GM21717 (cell line): ENCODE results near the gene CPZ.
"Not testable (repeated sequence)": the region's sequence is repeated elsewhere in the genome, so short reads cannot be mapped to it uniquely, and the experiment has no call there.

Experiments
- ATAC-seq: cut with Tn5 transposase; IDR thresholded peaks from one replicate; pipeline ENCODE4 v1.9.1; 2021; ENCODE audit warnings: mild to moderate bottlenecking, moderate library complexity; ENCODE audit not compliant: unreplicated experiment

The CPZ gene

GRCh38 chr4:8634773-8635172, 42.2 kb downstream of the CPZ start:
- ATAC-seq: not testable (repeated sequence)

DNA sequence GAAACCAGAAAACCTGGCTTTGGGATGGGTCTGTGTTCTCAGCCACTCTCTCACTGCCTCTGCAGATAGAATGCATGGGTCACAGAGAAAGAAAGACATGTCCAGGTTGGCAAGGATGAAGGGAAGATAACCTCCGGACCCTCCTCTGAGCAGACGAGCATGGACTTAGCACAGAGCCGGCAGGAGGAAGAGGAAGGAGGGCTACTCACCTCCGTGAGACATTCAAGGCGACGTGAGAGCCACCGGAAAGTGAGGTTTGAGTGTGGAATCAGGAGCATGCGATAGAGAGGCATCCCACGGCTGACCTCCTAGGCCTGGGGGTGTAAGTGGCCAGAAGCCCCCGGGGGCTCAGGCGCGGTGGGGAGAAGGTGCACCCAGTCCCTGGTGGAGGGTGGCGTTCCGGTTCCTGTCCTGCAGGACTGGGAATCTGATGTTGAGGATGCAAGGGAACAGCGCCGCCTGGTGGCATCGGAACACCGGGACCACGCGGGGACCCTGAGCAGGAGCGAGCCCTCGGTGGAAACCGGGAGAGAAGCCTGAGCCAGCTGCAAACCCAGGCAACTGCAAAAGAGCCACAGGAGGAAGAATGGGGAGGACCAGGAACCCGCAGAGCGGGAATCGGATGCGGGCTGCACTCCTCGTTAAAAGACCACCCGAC, 43.5 kb downstream of the CPZ start:
- not testable (repeated sequence) for ATAC-seq

- ATAC-seq: no peak
Observed at GRCh38 chr4:8637456-8637984, 45.0 kb downstream of the CPZ start.

DNA sequence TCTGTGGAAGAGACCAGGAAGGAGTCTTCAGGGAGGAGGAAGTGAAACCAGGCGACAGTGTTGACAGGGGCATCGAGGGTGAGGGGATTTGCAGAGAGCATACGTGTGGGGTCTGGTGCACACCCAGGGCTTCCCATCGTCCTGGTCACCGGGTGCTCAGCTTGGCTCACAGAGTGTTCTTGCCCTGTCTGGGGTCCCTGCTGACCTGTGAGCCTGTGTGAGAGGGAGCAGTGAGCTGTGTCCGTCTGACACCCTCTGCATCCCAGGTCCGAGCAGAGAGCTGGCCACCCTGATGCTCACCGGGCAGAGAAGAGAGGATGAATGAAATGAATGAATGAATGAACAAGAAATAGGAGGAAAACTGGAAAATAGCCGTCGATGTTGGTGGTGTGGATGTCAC, 46.5 kb downstream of the CPZ start:
- ATAC-seq: no peak

DNA sequence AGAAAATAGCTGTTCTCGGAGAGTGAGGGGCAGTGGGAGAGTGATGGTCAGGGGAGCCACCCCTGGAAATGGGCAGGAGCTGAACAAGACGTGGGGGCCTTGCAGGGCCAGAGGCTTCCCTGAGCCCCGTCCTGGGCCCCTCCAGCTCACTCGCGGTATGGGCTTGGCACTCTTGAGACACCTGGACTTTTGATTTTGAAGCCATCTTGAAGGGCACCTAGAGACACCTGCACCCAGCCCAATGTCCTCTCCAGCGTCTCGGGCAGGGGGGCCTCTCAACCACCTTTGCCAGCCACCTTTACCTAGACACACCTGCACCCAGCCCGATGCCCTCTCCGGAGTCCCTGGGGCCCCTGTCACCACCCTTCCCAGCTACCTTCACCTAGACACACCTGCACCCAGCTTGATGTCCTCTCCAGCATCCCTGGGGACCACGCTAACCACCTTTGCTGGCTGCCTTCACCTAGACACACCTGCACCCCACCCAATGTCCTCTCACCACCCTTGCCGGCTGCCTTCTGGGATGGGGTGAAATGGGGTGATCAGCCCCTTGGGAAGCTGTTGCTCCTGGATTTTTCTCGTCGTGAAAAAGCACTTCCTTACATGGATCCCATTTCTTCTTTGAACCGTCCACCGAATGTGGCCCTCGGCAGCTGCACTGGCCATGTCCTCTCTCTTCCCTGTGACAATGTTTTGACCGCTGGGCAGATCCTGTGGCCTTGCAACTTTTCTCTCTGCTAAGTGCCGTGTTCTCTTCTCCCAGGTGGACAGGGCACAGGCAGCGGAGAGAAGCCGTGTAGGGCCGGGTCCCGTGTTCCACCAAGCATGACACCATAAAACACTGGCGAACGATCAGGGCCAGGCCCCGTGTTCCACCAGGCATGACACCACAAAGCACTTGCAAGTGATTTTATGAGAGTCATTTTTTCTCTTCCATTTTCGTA, 47.5 kb downstream of the CPZ start:
- no peak for ATAC-seq

DNA sequence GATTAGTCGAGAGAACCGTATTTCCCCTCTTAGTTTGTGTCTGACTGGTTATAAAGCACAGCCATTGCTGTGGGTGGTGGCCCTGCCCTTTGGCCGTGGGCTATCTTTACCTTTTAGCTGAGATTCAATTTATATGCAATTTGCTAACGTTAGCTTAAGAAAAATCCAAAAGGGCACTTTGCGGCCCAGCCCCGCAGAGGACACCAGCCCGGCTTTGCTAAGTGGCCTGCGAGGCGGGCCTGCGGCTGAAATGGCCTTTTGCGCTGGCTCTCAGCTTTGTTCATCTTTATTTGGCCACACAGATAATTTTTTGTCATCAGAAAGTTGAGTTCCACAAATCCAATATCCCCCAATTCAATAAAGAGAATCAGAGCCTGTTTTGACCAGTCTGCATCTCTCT, 48.3 kb downstream of the CPZ start:
- no peak for ATAC-seq

DNA sequence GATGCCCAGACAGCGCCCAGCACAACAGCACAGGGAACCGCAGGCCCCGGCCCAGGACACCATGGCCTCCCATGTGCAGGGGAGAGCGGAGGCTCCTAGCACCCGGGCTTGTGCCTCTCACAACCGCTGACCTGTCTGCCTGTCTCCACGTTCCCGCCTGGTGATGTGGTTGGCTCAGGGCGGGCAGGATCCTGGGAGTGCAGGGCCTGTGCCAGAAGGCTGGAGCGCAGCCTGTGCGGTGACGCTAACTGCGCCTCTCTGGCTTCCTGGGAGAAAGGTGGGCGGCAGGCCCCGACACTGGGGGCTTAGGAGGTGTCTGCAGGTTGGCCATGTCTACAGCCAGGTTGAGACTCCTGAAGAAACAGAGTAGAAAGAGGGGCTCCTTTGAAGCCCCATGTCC, 48.7 kb downstream of the CPZ start:
- ATAC-seq: no peak

DNA sequence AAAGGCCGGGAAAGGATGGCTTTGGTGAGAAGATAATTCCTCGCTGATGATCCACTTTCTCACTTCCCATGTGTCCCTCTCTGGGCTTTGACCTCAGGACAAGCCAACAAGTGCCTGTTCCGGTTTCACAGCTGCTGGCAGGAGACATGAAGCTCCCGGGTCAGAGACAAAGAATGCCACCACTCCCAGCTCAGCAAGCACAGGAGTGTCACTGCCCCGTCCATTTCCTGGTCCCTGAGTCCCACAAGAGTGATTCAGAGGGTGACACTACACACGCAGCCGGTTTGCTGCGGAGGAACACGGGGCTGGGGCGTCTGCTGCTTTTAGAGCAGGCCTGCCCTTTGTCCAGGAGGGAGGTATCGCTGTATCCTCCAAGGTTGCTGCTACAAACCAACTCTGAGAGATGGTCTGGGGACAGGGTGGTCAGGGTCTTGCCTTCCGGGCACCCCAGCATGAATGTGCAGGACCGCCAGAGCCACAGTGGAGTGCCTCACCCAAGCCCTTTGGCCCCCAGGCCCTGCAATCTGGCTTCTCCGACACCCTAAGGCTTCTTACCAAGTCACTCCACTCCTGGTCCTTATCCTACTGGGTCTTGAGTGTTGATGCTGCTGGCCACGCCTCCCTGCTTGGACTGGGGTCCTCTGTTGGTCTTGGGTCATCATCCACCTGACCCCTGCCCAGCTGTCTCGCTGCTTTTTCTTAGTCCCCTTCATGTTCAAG, 49.5 kb downstream of the CPZ start:
- no peak for ATAC-seq

DNA sequence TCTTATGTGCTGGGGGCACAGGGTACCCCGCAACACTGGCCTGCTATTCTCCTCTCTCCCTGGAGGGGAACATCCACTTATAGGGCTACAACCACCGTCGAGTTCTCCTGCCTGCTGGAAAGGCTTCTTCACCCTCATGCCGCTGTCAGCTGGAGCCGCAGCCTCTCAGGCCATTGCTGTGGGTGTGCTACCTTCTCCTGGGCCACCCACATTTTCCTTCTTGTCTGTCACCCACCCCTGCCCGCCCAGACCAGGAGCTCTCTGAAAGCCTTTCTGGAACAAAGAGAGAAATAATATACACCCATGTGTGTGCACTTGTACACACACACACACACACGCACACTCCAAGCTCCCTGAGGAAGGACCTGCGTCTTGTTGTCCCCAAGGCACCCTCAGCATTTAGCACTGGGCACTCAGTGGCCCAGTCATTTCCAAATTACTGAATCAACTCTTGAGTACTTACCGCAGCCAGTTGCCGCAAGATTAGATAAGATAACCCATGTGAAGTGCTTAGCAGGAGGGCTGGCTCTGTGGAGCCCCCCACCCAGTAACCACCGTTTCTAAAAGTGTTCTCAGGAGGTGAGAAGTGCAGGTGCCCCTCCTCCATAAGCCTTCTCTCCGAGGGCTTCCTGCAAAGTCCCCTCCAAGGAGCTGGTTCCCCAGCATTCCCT, 50.2 kb downstream of the CPZ start:
- no peak for ATAC-seq

GRCh38 chr4:8643441-8643840, 50.9 kb downstream of the CPZ start:
- ATAC-seq: no peak

DNA sequence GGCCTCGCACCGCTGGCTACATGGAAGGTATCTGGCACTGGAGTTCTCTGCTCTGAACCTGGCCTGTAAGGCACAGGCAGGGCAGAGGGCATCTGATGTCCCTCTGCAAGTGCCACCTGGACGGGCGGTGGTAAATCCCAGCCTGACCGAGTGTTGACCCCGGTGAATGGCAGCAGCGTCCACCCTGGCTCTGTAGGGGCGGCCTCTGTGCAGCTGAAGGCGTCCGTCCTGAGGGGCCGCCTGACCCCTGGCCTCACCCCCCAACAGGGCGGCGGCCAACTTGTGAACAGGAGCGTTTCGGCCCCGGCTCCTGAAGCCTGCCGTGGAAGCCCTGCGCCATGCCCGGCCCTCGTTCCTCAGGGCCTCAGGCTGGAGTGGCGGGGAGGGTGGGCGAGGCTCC, 51.4 kb downstream of the CPZ start:
- ATAC-seq: no peak

DNA sequence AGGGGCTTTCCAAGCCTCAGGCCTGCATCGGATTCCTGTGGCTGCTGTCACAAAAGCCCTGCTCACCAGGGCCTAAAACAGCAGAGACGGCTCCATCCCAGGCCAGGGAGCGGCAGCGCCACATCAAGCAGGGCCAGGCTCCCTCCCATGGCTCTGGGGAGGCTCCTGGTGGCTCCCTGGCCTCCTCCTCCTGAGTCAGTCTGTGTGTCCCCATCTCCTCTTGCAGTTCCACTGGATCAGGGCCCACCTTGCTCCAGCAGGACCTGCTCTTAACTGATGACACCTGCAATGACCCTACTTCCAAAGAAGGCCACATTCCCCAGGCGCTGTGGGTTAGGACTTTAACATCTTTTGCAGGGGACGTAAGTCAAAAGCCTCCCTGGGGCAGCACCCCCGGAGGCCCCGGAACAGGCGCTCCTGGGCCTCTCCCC, 51.9 kb downstream of the CPZ start:
- ATAC-seq: no peak

DNA sequence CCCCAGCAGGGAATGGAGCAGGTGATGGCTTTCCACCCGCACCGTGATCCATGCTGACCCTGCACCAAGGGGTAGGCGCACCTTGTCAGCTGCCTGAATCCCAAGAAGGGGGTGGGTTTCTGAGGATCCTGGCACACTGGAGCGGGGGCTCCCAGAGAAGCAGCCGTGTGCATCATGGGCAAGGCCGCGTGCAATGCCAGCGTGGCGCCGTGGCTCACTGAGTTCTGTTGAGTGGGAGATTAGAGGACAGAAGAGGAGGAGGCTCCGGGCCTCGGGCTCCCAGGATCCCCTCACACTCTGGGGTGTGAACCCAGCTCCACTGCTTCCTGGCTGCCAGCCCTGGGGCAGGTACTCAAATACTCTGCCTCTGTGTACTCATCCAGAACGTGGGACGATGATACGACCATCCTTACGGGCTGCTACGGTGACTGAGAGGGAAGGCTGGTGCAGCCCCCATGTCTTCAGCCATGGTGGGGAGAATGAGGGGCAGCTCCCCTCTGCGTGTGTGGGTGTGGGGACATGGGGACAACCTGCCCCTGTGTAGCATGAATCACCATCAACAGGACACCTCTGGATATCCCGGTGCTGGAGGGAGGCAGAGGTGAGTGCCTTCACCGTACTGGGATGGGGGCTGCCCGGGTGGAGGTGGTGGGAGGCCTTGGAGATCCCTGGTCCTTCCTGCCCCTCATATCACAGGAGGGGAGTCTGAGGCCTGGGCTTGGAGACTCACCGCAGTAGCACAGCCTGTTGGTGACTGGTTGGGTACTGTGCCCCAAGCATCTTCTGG, 52.6 kb downstream of the CPZ start:
- no peak for ATAC-seq

DNA sequence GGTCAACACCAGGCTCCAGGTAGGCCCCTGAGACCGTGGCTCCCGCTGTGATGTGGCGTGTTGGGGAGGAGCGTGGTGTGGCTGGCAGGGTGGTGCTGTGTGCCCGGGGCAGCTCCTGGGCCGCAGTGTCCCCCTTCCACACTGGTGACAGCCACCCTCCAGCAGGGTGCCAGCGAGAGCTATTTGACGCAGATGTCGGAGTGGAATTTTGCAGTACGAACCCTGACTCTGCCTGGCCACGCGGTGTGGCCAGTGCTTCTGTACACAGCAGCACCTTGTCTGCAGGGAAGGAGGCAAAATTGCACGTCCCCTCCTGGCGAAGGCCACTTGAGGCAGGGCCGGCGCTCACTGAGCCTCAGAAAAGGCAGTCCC, 53.2 kb downstream of the CPZ start:
- no peak for ATAC-seq

DNA sequence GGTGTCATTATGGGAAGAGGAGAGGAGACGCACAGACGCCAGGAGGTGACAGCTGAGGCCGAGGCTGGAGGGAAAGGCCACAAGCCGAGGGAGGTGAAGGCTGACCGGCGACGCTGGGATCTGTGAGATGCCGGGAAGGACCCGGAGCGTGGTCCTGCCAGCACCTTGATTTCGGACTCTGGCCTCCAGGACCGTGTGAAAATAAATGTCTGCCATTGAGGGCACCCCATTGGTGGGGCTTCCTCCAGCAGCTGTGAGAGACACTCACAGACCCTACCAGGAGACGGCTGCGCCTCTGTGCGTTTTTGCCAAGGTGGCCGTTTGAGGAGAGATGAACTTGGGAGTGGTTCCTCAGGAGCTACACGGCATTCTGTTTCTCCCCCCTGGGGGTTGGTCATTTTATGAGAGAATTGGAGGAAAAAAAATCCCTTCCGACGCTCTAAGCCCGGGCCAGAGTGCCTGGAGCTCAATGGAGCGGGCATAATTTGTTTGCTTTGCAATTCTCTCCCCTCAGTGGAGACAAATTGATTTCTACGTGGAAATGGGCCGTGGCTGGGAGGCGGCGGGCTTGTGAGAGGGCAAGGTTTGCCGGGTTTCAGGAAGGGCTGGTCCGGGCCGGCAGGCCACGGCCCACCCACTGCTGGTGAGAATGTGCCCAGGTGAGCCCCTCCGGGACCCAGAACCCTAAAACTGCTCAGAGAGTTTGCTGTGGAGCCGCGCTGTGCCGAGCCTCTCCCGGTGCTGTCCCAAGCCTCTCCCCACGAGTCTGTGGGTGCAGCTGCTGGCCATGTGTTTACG, 53.9 kb downstream of the CPZ start:
- no peak for ATAC-seq

- no peak for ATAC-seq
Observed at GRCh38 chr4:8647094-8647570, 54.6 kb downstream of the CPZ start.

- ATAC-seq: no peak
Observed at GRCh38 chr4:8647626-8648025, 55.1 kb downstream of the CPZ start.

- no peak for ATAC-seq
Observed at GRCh38 chr4:8648296-8648695, 55.7 kb downstream of the CPZ start.
